Small intestine (tissue), 7 donors: ENCODE results near the gene STYXL1. TPM values are rescaled to one million over a fixed set of nuclear protein-coding genes. Genes with fewer than 3 reads are reported as not detected.

Source experiments
- DNase-seq, 2 donors: peaks; one replicate each; pipeline versions ENCODE4 v3.0.0 to v3.0.0-alpha.2; 2013
- FAIRE-seq: peaks from 2 replicates; lab custom pipeline; 2012; peaks lifted over from hg19 to GRCh38; lab: Jason Lieb, UNC
- H3K27ac ChIP-seq, 3 donors: one replicate each; pipeline ENCODE4 v1.5.1; 2013; ENCODE audit warnings: low read length in 2 of 3, mild to moderate bottlenecking in 2 of 3, control low read depth in 1 of 3, inconsistent platforms in 1 of 3, low read depth in 1 of 3, moderate library complexity in 1 of 3
- H3K27me3 ChIP-seq, 3 donors: one replicate each; pipeline ENCODE4 v1.6.1; 2013; ENCODE audit warnings: low read length in 3 of 3, inconsistent platforms in 1 of 3; ENCODE audit not compliant: control insufficient read depth in 3 of 3, insufficient read depth in 3 of 3
- H3K36me3 ChIP-seq, 3 donors: one replicate each; pipeline ENCODE4 v1.6.1; 2013; ENCODE audit warnings: low read length in 3 of 3, inconsistent platforms in 1 of 3, low read depth in 1 of 3, mild to moderate bottlenecking in 1 of 3, moderate library complexity in 1 of 3; ENCODE audit not compliant: control insufficient read depth in 3 of 3, insufficient read depth in 2 of 3
- H3K4me1 ChIP-seq, 3 donors: one replicate each; pipeline ENCODE4 v1.6.1; 2013; ENCODE audit warnings: low read length in 2 of 3, inconsistent platforms in 1 of 3, low read depth in 1 of 3, mild to moderate bottlenecking in 1 of 3, moderate library complexity in 1 of 3; ENCODE audit not compliant: control insufficient read depth in 3 of 3, insufficient read depth in 2 of 3
- H3K4me3 ChIP-seq, 3 donors: one replicate each; pipeline ENCODE4 v1.5.1; 2013; ENCODE audit warnings: low read length in 3 of 3, control low read depth in 1 of 3, inconsistent platforms in 1 of 3, low read depth in 1 of 3, mild to moderate bottlenecking in 1 of 3, moderate library complexity in 1 of 3
- H3K9me3 ChIP-seq, 2 donors: one replicate each; pipeline ENCODE4 v1.6.1; 2013; ENCODE audit warnings: low read depth in 1 of 2, low read length in 1 of 2; ENCODE audit not compliant: control insufficient read depth in 2 of 2, insufficient read depth in 1 of 2
- WGBS, 3 donors: extraction: QIAGEN DNeasy Blood & Tissue Kit; methylation state at CpG; one replicate each; pipeline ENCODE4 v1.1.7; 2013; 5-methylcytosine and 5-hydroxymethylcytosine counted together
- polyA plus RNA-seq, 4 donors: library from polyadenylated mRNA; stranded (reverse) in 3 of 4; unstranded in 1 of 4; fragments of 200-250 nt in 3 of 4; fragments of 120-200 nt in 1 of 4; gene quantifications; one replicate each; pipeline versions ENCODE4 v1.2.1 to v1.2.3, GENCODE V29; 2013
- donor health status: healthy with polysubstance abuse.
- donor health status: control.
- donor health status: control.
- donor health status: Bipolar disorder and iron deficiency.
- donor health status: healthy.

The STYXL1 gene
- polyA plus RNA-seq, 4 donors, result 25.9 to 62.3 (median 39.9) TPM

GRCh38 chr7:75968561-75969001 is 79.2 kb downstream of the STYXL1 start:
- Histone ChIP-seq H3K27ac (peak overlapping the region in 1 of 3 donors; percentile 41), H3K4me1 (peaks cover 0 to 7% (median 3%) of the 10 kb centered on the region in 3 donors), H3K36me3 (peaks cover 0 to 62% (median 27%) of the 10 kb centered on the region in 3 donors), H3K4me3 (no peak overlapping the region), H3K27me3 (no peaks in the 10 kb centered on the region), H3K9me3 (no peaks in the 10 kb centered on the region)
- FAIRE-seq, result no peak
- no peak for DNase-seq
- 83 to 95% (median 87%) methylated on average over 12 of the region's 12 CpGs for WGBS, 3 donors

- DNase-seq, result no peak
- Histone ChIP-seq H3K27me3 (no peaks in the 10 kb centered on the region), H3K9me3 (no peaks in the 10 kb centered on the region), H3K36me3 (peaks cover 0 to 62% (median 26%) of the 10 kb centered on the region in 3 donors), H3K4me3 (no peak overlapping the region), H3K4me1 (peaks cover 0 to 7% (median 3%) of the 10 kb centered on the region in 3 donors), H3K27ac (peak overlapping the region in 1 of 3 donors; percentile 35)
- WGBS, 3 donors, result 75 to 87% (median 84%) methylated on average over 9 to 10 of the region's 10 CpGs
- no peak for FAIRE-seq
Measured at GRCh38 chr7:75968012-75968411, 79.8 kb downstream of the STYXL1 start.

GRCh38 chr7:75967487-75967997 is 80.3 kb downstream of the STYXL1 start:
- DNase-seq, result no peak
- H3K27me3 ChIP-seq, result no peaks in the 10 kb centered on the region
- no peak for FAIRE-seq
- H3K9me3 ChIP-seq, result no peaks in the 10 kb centered on the region
- no peak overlapping the region for H3K4me3 ChIP-seq
- peaks cover 0 to 7% (median 3%) of the 10 kb centered on the region in 3 donors for H3K4me1 ChIP-seq
- H3K36me3 ChIP-seq, result peaks cover 0 to 65% (median 28%) of the 10 kb centered on the region in 3 donors
- H3K27ac ChIP-seq, result peak overlapping the region in 2 of 3 donors; percentile 38 to 56
- 47 to 77% (median 66%) methylated on average over 13 of the region's 13 CpGs for WGBS, 3 donors

GRCh38 chr7:75967055-75967454 is 80.7 kb downstream of the STYXL1 start:
- no peaks in the 10 kb centered on the region for H3K9me3 ChIP-seq
- no peak for DNase-seq
- FAIRE-seq, result no peak
- no peak overlapping the region for H3K4me3 ChIP-seq
- H3K36me3 ChIP-seq, result peaks cover 0 to 65% (median 25%) of the 10 kb centered on the region in 3 donors
- 89 to 96% (median 93%) methylated on average over 11 of the region's 11 CpGs for WGBS, 3 donors
- H3K27ac ChIP-seq, result peak overlapping the region in 2 of 3 donors; percentile 38 to 56
- H3K27me3 ChIP-seq, result no peaks in the 10 kb centered on the region
- H3K4me1 ChIP-seq, result peaks cover 0 to 7% (median 3%) of the 10 kb centered on the region in 3 donors

DNA sequence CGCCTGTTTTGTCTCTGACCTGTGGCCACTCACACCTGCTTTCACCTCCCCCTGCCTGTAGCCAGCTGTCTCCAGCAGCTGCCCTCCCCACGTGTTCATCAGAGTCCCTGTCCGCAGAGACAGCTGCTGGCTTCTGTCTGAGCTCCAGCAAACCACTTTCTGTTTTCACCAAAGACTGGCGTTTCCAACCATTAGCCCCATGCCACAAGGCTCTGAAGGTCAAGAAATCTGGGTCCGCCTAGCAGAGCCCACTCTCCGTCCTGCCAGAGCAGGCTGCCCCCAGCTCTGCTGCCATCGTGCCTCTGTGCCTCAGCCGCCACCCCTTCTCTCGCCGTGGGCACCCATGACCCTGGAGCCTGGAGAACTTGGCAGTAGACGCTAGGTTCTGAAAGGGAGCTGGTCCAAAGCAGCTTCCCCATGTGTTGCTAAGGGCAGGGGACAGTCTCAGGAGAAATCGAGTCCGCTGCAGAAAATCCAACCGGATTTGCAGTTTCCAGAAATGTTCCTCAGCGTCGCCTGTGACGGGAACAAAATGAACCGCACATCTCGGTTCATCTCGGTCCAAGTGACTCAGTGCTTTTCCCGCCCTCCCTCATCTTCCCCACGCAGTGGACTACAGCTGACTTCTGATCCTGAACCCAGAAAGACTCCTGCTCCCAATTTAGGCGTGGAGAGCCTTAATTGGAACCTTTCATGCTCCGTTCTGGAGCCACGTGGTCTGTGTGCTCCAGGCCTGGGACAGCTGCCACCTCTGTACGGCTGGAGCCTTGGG is 81.4 kb downstream of the STYXL1 start:
- peaks cover 0 to 67% (median 23%) of the 10 kb centered on the region in 3 donors for H3K36me3 ChIP-seq
- peak overlapping the region in 1 of 3 donors; percentile 90 for H3K27ac ChIP-seq
- no peaks in the 10 kb centered on the region for H3K9me3 ChIP-seq
- FAIRE-seq, result no peak
- H3K27me3 ChIP-seq, result no peaks in the 10 kb centered on the region
- H3K4me1 ChIP-seq, result peaks cover 0 to 7% (median 3%) of the 10 kb centered on the region in 3 donors
- no peak overlapping the region for H3K4me3 ChIP-seq
- no peak for DNase-seq
- WGBS, 3 donors, result 66 to 73% (median 70%) methylated on average over 26 of the region's 26 CpGs

DNA sequence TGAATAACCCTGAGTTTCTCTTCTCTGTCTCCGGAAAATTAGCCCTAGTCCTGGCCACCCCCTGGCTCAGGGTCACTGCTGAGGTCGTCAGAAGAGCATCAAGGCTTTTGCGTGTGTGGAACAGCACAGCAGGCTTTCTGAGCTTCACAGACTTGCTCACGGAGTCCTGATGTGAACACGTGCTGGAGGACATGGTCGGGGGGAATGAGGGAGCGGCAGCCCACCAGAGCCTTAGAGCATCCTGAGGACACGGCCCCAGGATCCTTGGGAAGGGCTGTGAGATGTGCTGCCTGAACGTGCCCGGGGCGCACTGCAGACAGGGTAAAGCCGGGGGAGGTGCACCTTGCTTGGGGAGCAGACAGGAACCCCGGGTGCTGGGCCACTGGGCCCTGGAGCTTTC is 82.2 kb downstream of the STYXL1 start:
- peaks cover 0 to 72% (median 25%) of the 10 kb centered on the region in 3 donors for H3K36me3 ChIP-seq
- FAIRE-seq (no peak), DNase-seq (no peak)
- no peaks in the 10 kb centered on the region for H3K9me3 ChIP-seq
- no peak overlapping the region for H3K4me3 ChIP-seq
- peak overlapping the region in 1 of 3 donors; percentile 90 for H3K27ac ChIP-seq
- WGBS, 3 donors, result 70 to 86% (median 77%) methylated on average over 13 of the region's 13 CpGs
- H3K27me3 ChIP-seq, result no peaks in the 10 kb centered on the region
- peaks cover 0 to 7% (median 3%) of the 10 kb centered on the region in 3 donors for H3K4me1 ChIP-seq

DNA sequence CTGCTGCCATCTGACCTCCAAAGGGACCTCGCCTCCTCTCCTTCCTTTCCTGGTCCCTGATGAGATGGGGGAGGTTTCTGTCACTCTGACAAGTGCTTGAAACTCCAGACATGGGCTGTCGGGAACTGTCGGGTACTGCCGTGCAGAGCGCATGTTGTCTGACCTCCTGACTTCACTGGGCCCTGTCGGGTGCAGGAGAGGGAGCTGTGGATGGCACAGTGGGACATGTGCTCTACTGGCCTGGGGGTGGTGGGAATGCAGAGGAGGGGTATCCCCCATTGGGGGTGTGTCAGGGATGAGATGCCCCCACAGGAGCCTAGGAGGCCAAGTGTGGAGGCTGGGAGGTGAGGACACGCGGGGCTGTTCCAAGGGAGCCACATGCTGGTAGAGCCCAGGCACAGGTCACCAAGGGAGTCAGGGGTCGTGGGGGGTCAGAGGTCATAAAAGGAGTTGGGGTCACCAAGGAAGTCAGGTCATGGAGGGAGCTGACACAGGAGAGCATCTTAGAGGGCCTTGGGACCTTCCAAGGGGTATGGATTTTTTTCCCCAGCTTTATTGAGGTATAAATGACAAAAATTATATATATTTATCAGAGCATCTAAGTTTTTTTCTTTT is 84.3 kb downstream of the STYXL1 start:
- Histone ChIP-seq H3K4me3 (no peak overlapping the region), H3K36me3 (peaks cover 0 to 69% (median 27%) of the 10 kb centered on the region in 3 donors), H3K9me3 (no peaks in the 10 kb centered on the region), H3K27ac (peak overlapping the region in 1 of 3 donors; percentile 64), H3K27me3 (no peaks in the 10 kb centered on the region), H3K4me1 (peaks cover 3 to 8% (median 6%) of the 10 kb centered on the region in 3 donors)
- FAIRE-seq (no peak), DNase-seq (no peak)
- 80 to 92% (median 90%) methylated on average over 9 of the region's 9 CpGs for WGBS, 3 donors
